ENCODE measurements around the gene SEMA3B. TPM values are rescaled to one million over a fixed set of nuclear protein-coding genes. Genes with fewer than 3 reads are reported as not detected.

SEMA3B gene
- total and polyA plus RNA-seq, 2 experiments from 2014 or later = 2.4 to 3.3 TPM

DNA sequence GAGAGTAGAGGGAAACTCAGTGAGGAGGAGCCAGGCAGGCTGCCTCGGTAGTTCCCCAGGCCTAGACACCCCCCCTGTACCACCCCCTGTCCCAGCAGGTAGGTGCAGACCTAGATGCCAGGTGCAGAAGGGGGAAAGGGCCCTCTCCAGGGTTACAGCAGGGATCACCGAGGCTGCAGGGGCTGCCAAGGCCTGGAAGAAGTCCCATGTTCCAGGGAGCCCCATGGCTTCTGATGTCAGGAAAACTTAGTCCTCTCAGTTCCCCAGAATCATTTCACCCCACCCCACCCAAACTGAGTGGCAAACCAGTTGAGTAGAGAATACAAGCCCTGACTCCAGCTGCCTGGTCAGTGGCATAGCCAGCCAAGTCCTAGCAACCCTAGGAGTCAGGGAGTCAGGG, 7.4 kb upstream of the SEMA3B start:
- Histone ChIP-seq H3K4me3 (no peak overlapping the region), H3K27ac (ENCODE audit: low read depth) (no peak overlapping the region), H3K27me3 (ENCODE audit: insufficient read depth) (no peaks in the 10 kb centered on the region), H3K4me2 (peak overlapping the region; percentile 83; the same call in 1 of the 2 replicates), H3K79me2 (replicated peaks; ENCODE audit: insufficient read depth) (no peaks in the 10 kb centered on the region), H3F3A (replicated peaks; ENCODE audit: low read depth) (peaks cover 33% of the 10 kb centered on the region), H3K9me2 (ENCODE audit: insufficient read depth) (no peaks in the 10 kb centered on the region), H3K4me1 (ENCODE audit: insufficient read depth) (peaks cover 34% of the 10 kb centered on the region), H3K36me3 (ENCODE audit: insufficient read depth) (peaks cover 10% of the 10 kb centered on the region), H2AFZ (no peak overlapping the region), H4K20me1 (replicated peaks; ENCODE audit: insufficient read depth) (no peaks in the 10 kb centered on the region; the same call in 1 of the 2 replicates)
- ATAC-seq = no peak
- Mint-ChIP-seq H3K4me1 (peaks cover 46% of the 10 kb centered on the region), H3K27me3 (ENCODE audit: insufficient read depth, low read depth, poor library complexity) (peaks cover 27% of the 10 kb centered on the region), H3K27ac (no peak overlapping the region; the same call in 1 of the 2 replicates), H3K9me3 (no peaks in the 10 kb centered on the region), H3K36me3 (ENCODE audit: low read depth) (peaks cover 32% of the 10 kb centered on the region), H3K4me3 (peak overlapping the region; percentile 48)
- DNase-seq (ENCODE audit: low spot score) = no peak
- TF ChIP-seq POLR2AphosphoS5 (IDR thresholded peaks at IDR 0.05; ENCODE audit: low read depth) (no peak), EZH2 (IDR thresholded peaks at IDR 0.05; ENCODE audit: low read depth, unreplicated experiment) (no peak), ZNF331 (CRISPR knock-in tag; IDR thresholded peaks at IDR 0.05; ENCODE audit: low read depth) (no peak), ZNF114 (CRISPR knock-in tag; IDR thresholded peaks at IDR 0.05) (no peak), JUNB (IDR thresholded peaks at IDR 0.05; ENCODE audit: unreplicated experiment) (no peak), EZH2phosphoT487 (IDR thresholded peaks at IDR 0.05; ENCODE audit: unreplicated experiment) (no peak), STAT1 (IDR thresholded peaks at IDR 0.05; ENCODE audit: unreplicated experiment) (no peak), CREB1 (CRISPR knock-in tag; IDR thresholded peaks at IDR 0.05; ENCODE audit: low read depth) (no peak), NANOG (IDR thresholded peaks at IDR 0.05; ENCODE audit: borderline replicate concordance) (no peak)
- TF ChIP-seq, protein P1, sequence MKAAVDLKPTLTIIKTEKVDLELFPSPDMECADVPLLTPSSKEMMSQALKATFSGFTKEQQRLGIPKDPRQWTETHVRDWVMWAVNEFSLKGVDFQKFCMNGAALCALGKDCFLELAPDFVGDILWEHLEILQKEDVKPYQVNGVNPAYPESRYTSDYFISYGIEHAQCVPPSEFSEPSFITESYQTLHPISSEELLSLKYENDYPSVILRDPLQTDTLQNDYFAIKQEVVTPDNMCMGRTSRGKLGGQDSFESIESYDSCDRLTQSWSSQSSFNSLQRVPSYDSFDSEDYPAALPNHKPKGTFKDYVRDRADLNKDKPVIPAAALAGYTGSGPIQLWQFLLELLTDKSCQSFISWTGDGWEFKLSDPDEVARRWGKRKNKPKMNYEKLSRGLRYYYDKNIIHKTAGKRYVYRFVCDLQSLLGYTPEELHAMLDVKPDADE (IDR thresholded peaks at IDR 0.05) = no peak
- TF ChIP-seq, protein P2, sequence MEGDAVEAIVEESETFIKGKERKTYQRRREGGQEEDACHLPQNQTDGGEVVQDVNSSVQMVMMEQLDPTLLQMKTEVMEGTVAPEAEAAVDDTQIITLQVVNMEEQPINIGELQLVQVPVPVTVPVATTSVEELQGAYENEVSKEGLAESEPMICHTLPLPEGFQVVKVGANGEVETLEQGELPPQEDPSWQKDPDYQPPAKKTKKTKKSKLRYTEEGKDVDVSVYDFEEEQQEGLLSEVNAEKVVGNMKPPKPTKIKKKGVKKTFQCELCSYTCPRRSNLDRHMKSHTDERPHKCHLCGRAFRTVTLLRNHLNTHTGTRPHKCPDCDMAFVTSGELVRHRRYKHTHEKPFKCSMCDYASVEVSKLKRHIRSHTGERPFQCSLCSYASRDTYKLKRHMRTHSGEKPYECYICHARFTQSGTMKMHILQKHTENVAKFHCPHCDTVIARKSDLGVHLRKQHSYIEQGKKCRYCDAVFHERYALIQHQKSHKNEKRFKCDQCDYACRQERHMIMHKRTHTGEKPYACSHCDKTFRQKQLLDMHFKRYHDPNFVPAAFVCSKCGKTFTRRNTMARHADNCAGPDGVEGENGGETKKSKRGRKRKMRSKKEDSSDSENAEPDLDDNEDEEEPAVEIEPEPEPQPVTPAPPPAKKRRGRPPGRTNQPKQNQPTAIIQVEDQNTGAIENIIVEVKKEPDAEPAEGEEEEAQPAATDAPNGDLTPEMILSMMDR (conservative IDR thresholded peaks at IDR 0.05; ENCODE audit: low read depth in 2 of 2) = no peak
- TF ChIP-seq, protein P3, sequence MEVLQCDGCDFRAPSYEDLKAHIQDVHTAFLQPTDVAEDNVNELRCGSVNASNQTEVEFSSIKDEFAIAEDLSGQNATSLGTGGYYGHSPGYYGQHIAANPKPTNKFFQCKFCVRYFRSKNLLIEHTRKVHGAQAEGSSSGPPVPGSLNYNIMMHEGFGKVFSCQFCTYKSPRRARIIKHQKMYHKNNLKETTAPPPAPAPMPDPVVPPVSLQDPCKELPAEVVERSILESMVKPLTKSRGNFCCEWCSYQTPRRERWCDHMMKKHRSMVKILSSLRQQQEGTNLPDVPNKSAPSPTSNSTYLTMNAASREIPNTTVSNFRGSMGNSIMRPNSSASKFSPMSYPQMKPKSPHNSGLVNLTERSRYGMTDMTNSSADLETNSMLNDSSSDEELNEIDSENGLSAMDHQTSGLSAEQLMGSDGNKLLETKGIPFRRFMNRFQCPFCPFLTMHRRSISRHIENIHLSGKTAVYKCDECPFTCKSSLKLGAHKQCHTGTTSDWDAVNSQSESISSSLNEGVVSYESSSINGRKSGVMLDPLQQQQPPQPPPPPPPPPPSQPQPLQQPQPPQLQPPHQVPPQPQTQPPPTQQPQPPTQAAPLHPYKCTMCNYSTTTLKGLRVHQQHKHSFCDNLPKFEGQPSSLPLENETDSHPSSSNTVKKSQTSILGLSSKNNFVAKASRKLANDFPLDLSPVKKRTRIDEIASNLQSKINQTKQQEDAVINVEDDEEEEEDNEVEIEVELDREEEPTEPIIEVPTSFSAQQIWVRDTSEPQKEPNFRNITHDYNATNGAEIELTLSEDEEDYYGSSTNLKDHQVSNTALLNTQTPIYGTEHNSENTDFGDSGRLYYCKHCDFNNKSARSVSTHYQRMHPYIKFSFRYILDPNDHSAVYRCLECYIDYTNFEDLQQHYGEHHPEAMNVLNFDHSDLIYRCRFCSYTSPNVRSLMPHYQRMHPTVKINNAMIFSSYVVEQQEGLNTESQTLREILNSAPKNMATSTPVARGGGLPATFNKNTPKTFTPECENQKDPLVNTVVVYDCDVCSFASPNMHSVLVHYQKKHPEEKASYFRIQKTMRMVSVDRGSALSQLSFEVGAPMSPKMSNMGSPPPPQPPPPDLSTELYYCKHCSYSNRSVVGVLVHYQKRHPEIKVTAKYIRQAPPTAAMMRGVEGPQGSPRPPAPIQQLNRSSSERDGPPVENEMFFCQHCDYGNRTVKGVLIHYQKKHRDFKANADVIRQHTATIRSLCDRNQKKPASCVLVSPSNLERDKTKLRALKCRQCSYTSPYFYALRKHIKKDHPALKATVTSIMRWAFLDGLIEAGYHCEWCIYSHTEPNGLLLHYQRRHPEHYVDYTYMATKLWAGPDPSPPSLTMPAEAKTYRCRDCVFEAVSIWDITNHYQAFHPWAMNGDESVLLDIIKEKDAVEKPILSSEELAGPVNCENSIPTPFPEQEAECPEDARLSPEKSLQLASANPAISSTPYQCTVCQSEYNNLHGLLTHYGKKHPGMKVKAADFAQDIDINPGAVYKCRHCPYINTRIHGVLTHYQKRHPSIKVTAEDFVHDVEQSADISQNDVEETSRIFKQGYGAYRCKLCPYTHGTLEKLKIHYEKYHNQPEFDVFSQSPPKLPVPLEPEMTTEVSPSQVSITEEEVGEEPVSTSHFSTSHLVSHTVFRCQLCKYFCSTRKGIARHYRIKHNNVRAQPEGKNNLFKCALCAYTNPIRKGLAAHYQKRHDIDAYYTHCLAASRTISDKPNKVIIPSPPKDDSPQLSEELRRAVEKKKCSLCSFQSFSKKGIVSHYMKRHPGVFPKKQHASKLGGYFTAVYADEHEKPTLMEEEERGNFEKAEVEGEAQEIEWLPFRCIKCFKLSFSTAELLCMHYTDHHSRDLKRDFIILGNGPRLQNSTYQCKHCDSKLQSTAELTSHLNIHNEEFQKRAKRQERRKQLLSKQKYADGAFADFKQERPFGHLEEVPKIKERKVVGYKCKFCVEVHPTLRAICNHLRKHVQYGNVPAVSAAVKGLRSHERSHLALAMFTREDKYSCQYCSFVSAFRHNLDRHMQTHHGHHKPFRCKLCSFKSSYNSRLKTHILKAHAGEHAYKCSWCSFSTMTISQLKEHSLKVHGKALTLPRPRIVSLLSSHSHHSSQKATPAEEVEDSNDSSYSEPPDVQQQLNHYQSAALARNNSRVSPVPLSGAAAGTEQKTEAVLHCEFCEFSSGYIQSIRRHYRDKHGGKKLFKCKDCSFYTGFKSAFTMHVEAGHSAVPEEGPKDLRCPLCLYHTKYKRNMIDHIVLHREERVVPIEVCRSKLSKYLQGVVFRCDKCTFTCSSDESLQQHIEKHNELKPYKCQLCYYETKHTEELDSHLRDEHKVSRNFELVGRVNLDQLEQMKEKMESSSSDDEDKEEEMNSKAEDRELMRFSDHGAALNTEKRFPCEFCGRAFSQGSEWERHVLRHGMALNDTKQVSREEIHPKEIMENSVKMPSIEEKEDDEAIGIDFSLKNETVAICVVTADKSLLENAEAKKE (CRISPR knock-in tag; IDR thresholded peaks at IDR 0.05) = no peak
- TF ChIP-seq, protein P4, sequence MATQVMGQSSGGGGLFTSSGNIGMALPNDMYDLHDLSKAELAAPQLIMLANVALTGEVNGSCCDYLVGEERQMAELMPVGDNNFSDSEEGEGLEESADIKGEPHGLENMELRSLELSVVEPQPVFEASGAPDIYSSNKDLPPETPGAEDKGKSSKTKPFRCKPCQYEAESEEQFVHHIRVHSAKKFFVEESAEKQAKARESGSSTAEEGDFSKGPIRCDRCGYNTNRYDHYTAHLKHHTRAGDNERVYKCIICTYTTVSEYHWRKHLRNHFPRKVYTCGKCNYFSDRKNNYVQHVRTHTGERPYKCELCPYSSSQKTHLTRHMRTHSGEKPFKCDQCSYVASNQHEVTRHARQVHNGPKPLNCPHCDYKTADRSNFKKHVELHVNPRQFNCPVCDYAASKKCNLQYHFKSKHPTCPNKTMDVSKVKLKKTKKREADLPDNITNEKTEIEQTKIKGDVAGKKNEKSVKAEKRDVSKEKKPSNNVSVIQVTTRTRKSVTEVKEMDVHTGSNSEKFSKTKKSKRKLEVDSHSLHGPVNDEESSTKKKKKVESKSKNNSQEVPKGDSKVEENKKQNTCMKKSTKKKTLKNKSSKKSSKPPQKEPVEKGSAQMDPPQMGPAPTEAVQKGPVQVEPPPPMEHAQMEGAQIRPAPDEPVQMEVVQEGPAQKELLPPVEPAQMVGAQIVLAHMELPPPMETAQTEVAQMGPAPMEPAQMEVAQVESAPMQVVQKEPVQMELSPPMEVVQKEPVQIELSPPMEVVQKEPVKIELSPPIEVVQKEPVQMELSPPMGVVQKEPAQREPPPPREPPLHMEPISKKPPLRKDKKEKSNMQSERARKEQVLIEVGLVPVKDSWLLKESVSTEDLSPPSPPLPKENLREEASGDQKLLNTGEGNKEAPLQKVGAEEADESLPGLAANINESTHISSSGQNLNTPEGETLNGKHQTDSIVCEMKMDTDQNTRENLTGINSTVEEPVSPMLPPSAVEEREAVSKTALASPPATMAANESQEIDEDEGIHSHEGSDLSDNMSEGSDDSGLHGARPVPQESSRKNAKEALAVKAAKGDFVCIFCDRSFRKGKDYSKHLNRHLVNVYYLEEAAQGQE (IDR thresholded peaks at IDR 0.05; ENCODE audit: unreplicated experiment) = no peak
